MCF 10A (cell line): ENCODE data around the gene PCDHB8. TPM values are rescaled to one million over a fixed set of nuclear protein-coding genes. Genes with fewer than 3 reads are reported as not detected.
"Not testable (repeated sequence)": the region's sequence is repeated elsewhere in the genome, so short reads cannot be mapped to it uniquely, and the experiment has no call there.

Experiments
- BruUV-seq: library from RNA; stranded (reverse); fragments of 400-500 nt; replicated peaks from 2 replicates; lab custom pipeline; 2021; lab: Mats Ljungman, UMichigan
- CTCF ChIA-PET: fragments of 300-600 bp; sonication (Branson Sonifier 250); formaldehyde crosslinking; extraction: SDS; loops from one replicate; lab custom pipeline; 2021; ENCODE audit warnings: antibody characterized with exemption, inconsistent platforms; lab: Yijun Ruan, JAX
- POLR2A ChIA-PET: fragments of 300-600, 350-650 bp; sonication (Branson Sonifier 250); formaldehyde crosslinking; extraction: SDS; loops from one replicate; lab custom pipeline; 2020; ENCODE audit warnings: antibody characterized with exemption, inconsistent platforms; lab: Yijun Ruan, JAX
- DNase-seq: peaks from one replicate; pipeline ENCODE4 v3.0.0-alpha.2; 2018; ENCODE audit not compliant: unreplicated experiment
- H3K27ac Mint-ChIP-seq: one replicate; pipeline ENCODE4 v1.8.0; 2022; ENCODE audit warnings: mild to moderate bottlenecking, low read depth, mixed read lengths; ENCODE audit not compliant: unreplicated experiment
- H3K27me3 Mint-ChIP-seq: one replicate; pipeline ENCODE4 v1.8.0; 2022; ENCODE audit warnings: mixed read lengths; ENCODE audit not compliant: insufficient read depth, unreplicated experiment
- H3K36me3 Mint-ChIP-seq: one replicate; pipeline ENCODE4 v1.8.0; 2022; ENCODE audit warnings: mild to moderate bottlenecking, moderate library complexity, mixed read lengths; ENCODE audit not compliant: insufficient read depth, unreplicated experiment
- H3K4me1 Mint-ChIP-seq: one replicate; pipeline ENCODE4 v1.8.0; 2022; ENCODE audit warnings: mixed read lengths; ENCODE audit not compliant: insufficient read depth, unreplicated experiment
- H3K4me3 Mint-ChIP-seq: one replicate; pipeline ENCODE4 v1.8.0; 2022; ENCODE audit warnings: mild to moderate bottlenecking, moderate library complexity, mixed read lengths; ENCODE audit not compliant: unreplicated experiment
- H3K9me3 Mint-ChIP-seq: one replicate; pipeline ENCODE4 v1.8.0; 2022; ENCODE audit warnings: mixed read lengths; ENCODE audit not compliant: unreplicated experiment
- CTCF ChIP-seq: fragments of 200-600 bp; IDR thresholded peaks from one replicate; pipeline ENCODE4 v1.8.0; 2022; ENCODE audit warnings: antibody characterized with exemption, mild to moderate bottlenecking; ENCODE audit not compliant: unreplicated experiment
- intact Hi-C: fragments of 100-400 bp; cut with micrococcal nuclease; formaldehyde crosslinking; loops from 2 replicates; pipeline ENCODE4 v1.14.1; 2022
- total RNA-seq: library from RNA; stranded (reverse); gene quantifications from 2 replicates; pipeline ENCODE4 v1.2.3, GENCODE V29; 2022

Gene PCDHB8
- total RNA-seq, 1 experiment from 2014 or later = not detected

GRCh38 chr5:141186897-141187512 lies 9.4 kb downstream of the PCDHB8 start, which contains the start of gene PCDHB9:
PCDHB9 (plus strand) TSS chr5:141187161; CDS start chr5:141187319, 158 bp downstream.
- Mint-ChIP-seq H3K4me3 (peak within 1 kb of the TSS; percentile 73), H3K27me3 (no peaks in the 10 kb centered on the region), H3K36me3 (peaks cover 18% of the 10 kb centered on the region), H3K9me3 (peaks cover 41% of the 10 kb centered on the region), H3K27ac (peak within 1 kb of the TSS; percentile 73), H3K4me1 (peaks cover 7% of the 10 kb centered on the region)
- POLR2A ChIA-PET = interaction anchor here (0.6 to 1.3 kb wide), 3 partner anchors 320 to 446 kb away, joined by 3 to 4 read pairs (median 3); no protein-coding TSS in a partner anchor
- intact Hi-C loops = no loop called here
- DNase-seq = peak; percentile 33
- CTCF ChIA-PET = interaction anchor here (0.6 to 1.5 kb wide), 18 partner anchors 9 to 380 kb away, joined by 3 to 7 read pairs (median 4); partner anchors contain the start of genes PCDHB14, PCDHB8 and PCDHGA12
- TF ChIP-seq CTCF = peak; percentile 41
- TSS peak; percentile 14 for BruUV-seq

- H3K27ac Mint-ChIP-seq, H3K4me3 Mint-ChIP-seq, BruUV-seq, DNase-seq, POLR2A ChIA-PET, CTCF ChIA-PET, intact Hi-C loops, H3K27me3 Mint-ChIP-seq: not testable (repeated sequence)
- peaks cover 19% of the 10 kb centered on the region for H3K36me3 Mint-ChIP-seq
- peaks cover 12% of the 10 kb centered on the region for H3K4me1 Mint-ChIP-seq
- H3K9me3 Mint-ChIP-seq = peaks cover 50% of the 10 kb centered on the region
These were observed 11.1 kb downstream of the PCDHB8 start for GRCh38 chr5:141188682-141189081.

- POLR2A ChIA-PET, H3K27me3 Mint-ChIP-seq, BruUV-seq, CTCF ChIA-PET, H3K4me3 Mint-ChIP-seq, H3K27ac Mint-ChIP-seq, DNase-seq, intact Hi-C loops: not testable (repeated sequence)
- Mint-ChIP-seq H3K4me1 (peaks cover 12% of the 10 kb centered on the region), H3K36me3 (peaks cover 18% of the 10 kb centered on the region), H3K9me3 (peaks cover 50% of the 10 kb centered on the region)
These were observed 11.5 kb downstream of the PCDHB8 start for GRCh38 chr5:141189131-141189530.

GRCh38 chr5:141192110-141192725 lies 14.6 kb downstream of the PCDHB8 start, which contains the start of gene PCDHB10:
PCDHB10 (plus strand) TSS chr5:141192353; CDS start chr5:141192553, 200 bp downstream.
- TF ChIP-seq CTCF = peak; percentile 76
- Mint-ChIP-seq H3K27me3 (no peaks in the 10 kb centered on the region), H3K27ac (no peak within 1 kb of the TSS), H3K4me1 (peaks cover 7% of the 10 kb centered on the region), H3K36me3 (peaks cover 17% of the 10 kb centered on the region), H3K4me3 (peak within 1 kb of the TSS; percentile 81), H3K9me3 (peaks cover 44% of the 10 kb centered on the region)
- BruUV-seq = no TSS peak
- intact Hi-C loops = loop anchor here (1.0 kb wide), 1 partner anchor 369 kb away; no protein-coding TSS in a partner anchor
- CTCF ChIA-PET = interaction anchor here (0.6 to 2.5 kb wide), 38 partner anchors 10 to 1940 kb away, joined by 3 to 26 read pairs (median 4); partner anchors contain the start of genes PCDHB13, PCDHB14, PCDHB16 and PCDHB4
- peak; percentile 60 for DNase-seq
- POLR2A ChIA-PET = interaction anchor here (1.0 to 3.3 kb wide), 4 partner anchors 31 to 372 kb away, joined by 4 to 15 read pairs (median 6); partner anchors contain the start of genes PCDHB14 and TAF7

GRCh38 chr5:141194332-141194731 lies 16.7 kb downstream of the PCDHB8 start:
- H3K27ac Mint-ChIP-seq, H3K4me3 Mint-ChIP-seq, H3K27me3 Mint-ChIP-seq, DNase-seq, POLR2A ChIA-PET, H3K4me1 Mint-ChIP-seq, BruUV-seq, intact Hi-C loops: not testable (repeated sequence)
- CTCF ChIA-PET = interaction anchor here (1.4 kb wide), 1 partner anchor 370 kb away, joined by 3 read pairs; no protein-coding TSS in a partner anchor
- Mint-ChIP-seq H3K36me3 (peaks cover 17% of the 10 kb centered on the region), H3K9me3 (peaks cover 57% of the 10 kb centered on the region)
